IPS DF 19.7 (cell line): ENCODE measurements around the gene EVI5.
"Not testable (repeated sequence)": the region's sequence is repeated elsewhere in the genome, so short reads cannot be mapped to it uniquely, and the experiment has no call there.

ENCODE experiments used
- DNase-seq: peaks from one replicate; pipeline ENCODE4 v3.0.0-alpha.2; 2013; ENCODE audit warnings: low read depth, low spot score

EVI5 gene

GRCh38 chr1:92749024-92749634, 35.8 kb downstream of the EVI5 start:
- peak; percentile 30 for DNase-seq

DNA sequence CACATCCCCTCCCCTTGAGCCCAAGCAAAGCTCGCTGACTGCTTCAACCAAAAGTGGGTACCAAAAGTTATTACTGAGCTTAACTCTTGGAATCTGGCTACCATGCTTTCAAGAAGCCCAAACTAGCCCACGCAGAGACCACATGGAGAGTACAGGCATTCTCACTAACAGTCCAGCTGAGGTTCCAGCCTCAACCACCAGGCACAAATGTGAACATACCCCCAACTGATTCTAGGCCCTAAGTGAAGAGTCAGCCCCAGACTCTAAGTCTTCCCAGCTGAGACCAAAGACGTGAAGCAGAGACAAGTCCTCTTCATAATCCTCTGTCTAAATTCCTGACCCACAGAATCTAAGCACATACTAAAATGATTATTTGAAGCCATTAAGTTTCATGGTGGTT, 36.8 kb downstream of the EVI5 start:
- no peak for DNase-seq

DNA sequence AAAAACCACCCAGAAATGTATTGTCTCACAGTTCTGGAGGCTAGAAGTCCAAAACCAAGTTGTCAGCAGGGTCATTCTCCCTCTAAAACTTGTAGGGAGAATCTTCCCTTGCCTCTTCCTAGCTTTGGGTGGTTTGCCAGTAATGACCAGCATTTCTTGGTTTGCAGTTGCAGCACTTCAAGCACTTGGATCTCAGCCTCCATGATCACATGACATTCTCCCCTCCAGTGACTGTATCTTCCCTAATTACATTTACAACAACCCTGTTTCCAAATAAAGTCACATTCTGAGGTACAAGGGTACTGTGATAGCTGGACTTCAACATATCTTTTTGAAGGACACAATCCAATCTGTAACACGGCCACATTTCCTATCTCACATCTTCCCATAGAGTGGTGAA, 37.2 kb downstream of the EVI5 start:
- no peak for DNase-seq

GRCh38 chr1:92746255-92746654, 38.7 kb downstream of the EVI5 start:
- not testable (repeated sequence) for DNase-seq

DNA sequence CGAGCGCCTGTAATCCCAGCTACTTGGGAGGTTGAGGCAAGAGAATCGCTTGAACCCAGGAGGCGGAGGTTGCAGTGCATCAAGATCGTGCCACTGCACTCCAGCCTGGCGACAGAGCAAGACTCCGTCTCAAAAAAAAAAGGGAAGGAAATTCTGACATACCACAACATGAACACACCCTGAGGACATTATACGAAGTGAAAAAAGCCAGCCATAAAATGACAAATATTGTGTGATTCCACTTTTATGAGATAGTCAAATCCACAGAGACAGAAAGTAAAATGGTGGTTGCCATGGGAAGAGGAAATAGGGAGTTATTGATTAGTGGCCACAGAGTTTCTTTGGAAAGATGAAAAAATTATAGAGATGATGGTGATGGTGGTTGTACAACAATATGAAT, 41.7 kb downstream of the EVI5 start:
- DNase-seq = no peak

DNA sequence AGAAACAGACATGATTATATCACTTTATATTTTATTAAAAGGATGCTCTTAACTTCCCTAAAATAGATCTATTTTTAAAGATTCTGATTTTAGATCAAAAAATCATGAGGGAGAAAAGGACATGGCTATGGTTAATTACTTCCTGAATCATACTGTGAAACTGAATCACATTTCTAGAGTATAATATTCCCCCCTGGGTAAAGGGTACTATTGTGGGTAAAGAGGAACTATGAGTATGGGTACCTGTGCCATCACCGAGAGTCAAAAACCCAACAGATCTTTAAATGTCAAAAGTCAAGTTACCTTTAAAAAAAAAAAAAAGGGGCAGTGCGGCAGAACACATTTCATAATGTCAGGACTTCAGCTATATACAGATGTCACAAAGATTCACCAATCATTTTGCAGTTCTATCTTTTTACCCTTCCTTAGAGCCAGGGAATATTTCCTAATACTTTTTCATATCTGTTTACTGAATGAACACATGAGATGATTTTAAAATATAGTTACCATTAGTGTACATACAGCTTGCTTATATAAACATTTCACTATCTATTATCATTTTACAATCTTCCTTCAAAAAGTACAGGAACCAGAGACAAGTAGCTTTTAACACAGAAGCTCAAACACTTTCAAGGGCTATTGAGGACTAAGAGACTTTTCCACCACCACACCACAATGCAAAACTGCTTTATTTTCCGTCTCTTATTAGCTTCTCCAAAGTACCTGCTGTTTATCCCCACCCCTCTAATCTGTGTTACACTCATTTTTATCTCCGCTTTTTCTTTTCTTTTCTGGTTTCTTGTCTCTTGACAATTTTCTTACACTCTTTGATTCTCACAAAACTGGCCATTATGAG, 45.0 kb downstream of the EVI5 start:
- DNase-seq = no peak

- DNase-seq = no peak
These were observed 48.5 kb downstream of the EVI5 start for GRCh38 chr1:92736395-92736794.

DNA sequence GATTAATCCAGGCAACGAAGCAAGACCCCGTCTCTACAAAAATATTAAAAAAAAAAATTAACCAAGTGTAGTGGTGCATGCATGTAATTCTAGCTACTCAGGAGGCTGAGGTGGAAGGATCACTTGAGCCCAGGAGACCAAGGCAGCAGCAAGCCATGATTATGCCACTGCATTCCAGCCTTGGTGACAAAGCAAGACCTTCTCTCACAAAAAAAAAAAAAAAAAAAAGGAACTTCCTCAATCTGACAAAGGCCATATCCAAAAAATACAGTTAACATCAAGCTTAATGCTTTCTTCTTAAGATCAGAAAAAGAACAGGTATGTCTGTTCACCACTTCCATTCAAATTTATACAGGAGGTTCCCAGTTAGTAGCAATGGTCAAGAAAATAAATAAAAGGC, 54.4 kb downstream of the EVI5 start:
- no peak for DNase-seq

DNA sequence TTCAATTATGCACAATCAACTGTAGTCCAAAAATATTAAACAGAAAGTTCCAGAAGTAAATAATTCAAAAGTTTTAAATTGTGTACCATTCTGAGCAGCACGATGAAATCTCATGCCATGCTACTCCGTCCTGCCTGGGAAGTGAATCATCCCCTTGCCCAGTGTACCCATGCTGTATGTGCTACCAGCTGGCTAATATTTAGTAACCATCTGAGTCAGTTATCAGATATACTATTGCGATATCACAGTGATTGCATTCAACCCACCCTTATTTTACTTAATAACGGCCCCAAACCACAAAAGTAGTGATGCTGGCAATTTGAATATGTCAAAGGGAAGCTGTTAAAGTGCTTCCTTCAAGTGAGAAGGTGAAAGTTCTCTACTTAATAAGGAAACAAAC, 56.2 kb downstream of the EVI5 start:
- DNase-seq = no peak

DNA sequence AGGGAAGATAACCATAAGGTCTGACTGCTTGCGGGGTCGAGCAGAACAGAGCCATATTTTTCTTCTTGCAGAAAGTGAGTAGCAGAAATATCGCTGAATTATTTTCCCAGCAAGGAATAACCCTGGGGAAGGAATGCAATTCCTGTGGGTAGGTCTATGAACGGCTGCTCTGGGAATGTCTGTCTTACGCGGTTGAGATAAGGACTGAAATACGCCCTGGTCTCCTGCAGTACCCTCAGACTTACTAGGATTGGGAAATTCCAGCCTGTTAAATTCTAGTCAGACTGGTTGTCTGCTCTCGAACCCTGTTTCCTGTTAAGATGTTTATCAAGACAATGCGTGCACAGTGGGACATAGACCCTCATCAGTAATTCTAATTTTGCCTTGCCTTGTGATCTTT, 61.2 kb downstream of the EVI5 start:
- DNase-seq = not testable (repeated sequence)

DNA sequence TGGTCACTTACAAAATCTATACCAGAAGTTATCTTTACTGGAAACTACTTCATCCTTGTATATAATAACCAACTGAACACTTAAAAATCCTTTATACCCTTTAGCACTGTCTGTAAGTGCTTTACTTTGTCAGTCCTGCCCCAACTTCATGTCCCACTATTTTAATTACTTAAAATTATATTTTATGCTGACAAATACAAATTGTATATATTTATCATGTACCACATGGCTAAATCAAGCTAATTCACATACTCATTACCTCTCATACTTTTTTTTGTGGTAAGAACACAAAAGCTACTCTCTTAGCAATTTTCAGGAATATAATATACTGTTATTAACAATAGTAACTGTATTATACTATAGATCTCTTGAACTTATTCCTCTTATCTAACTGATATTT, 63.0 kb downstream of the EVI5 start:
- no peak for DNase-seq

GRCh38 chr1:92721157-92721556, 63.8 kb downstream of the EVI5 start:
- not testable (repeated sequence) for DNase-seq

DNA sequence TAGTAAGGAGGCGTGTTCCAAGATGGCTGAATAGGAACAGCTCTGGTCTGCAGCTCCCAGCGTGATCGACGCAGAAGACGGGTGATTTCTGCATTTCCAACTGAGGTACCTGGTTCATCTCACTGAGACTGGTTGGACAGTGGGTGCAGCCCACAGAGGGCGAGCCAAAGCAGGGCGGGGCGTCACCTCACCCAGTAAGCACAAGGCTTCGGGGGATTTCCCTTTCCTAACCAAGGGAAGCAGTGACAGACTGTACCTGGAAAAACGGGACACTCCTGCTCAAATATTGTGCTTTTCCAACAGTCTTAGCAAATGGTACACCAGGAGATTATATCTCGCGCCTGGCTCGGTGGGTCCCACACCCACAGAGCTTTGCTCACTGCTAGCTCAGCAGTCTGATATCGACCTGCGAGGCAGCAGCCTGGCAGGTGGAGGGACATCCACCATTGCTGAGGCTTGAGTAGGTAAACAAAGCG, 69.4 kb downstream of the EVI5 start:
- not testable (repeated sequence) for DNase-seq

GRCh38 chr1:92713939-92714338, 71.0 kb downstream of the EVI5 start:
- DNase-seq = no peak

DNA sequence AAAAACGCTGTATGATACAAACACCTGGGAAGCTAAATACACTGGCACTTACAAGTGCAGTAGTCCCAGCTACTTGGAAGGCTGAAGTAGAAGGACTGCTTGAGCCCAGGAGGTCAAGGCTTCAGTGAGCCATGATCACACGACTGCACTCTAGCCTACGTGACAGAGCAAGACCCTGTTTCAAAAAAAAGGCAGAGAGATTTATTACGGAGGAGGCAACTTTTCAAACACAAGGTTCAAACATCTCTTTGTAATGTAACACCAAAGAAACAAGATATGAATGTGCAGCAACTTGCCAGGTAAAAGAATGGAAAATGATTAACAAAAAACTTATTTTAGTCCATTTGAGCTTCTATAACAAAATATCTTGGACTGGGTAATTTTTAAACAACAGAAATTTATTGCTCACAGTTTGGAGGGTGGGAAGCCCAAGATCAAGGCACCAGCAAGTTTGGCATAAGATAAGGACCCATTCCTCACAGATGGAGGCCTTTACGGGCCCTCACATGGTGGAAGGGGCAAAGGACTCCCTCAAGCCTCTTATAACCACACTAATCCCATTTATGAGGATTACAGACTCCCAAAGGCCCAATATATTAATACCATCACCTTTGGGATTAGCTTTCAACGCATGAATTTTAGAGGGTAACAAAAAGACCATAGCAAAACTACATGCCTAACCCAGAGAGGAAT, 73.3 kb downstream of the EVI5 start:
- DNase-seq = no peak

DNA sequence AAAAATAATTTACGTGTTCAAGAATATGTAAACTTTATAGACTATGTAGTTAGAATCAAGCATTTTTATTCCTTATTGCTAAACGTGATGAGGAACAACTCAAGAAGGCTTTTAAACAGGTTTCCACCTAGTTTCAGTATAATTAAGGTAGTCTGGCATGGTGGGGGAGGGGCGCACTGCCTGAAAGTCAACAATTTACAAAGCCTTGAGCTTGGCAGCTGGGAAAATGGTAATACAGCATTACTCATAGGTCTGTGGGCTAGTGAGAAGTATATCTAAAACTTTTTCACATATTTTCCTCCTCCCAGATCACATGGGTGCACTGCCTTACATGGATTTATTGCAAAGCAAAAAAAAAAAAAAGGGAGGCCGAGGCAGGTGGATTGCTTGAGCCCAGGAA, 75.2 kb downstream of the EVI5 start:
- no peak for DNase-seq

DNA sequence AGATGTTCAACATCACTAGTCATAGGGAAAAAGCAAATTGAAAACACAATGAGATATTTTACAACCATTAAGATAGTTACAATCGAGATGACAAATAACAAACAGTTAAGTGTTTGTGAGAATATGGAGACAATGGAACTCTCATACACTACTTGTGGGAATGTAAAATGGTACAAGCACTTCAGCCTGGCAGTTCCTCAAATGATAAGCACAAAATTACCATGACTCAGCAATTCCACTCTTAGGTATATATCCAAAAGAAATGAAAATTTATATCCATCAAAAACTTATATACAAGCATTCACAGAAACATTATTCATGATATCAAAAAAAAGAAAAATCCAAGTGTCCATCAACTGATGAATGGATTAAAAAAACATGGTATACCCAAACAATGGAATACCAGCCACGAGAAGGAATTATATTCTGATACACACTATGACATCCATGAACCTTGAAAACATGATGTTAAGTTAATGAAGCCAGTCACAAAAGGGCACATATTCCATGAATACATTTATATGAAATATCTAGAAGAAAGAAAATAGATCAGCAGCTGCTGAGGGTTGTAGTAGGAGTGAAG, 76.4 kb downstream of the EVI5 start:
- no peak for DNase-seq

- no peak for DNase-seq
These were observed 77.2 kb downstream of the EVI5 start for GRCh38 chr1:92707709-92708108.

DNA sequence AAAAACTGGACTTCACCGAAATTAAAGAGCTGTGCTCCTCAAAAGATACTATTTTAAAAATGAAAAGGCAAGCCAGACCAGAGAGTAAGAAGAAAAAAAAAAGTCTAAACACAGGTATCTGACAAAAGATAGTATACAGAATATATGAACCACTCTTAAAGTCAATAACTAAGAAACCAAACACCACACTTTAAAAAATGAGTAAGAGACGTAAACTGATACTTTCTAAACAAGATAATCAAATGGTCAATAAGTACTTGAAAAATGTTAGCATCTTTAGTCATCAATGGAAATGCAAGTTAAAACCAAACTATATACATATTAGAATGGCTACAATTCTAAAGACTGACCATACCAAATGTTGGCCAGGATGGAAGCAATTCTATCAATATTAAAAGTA, 77.6 kb downstream of the EVI5 start:
- DNase-seq = no peak

DNA sequence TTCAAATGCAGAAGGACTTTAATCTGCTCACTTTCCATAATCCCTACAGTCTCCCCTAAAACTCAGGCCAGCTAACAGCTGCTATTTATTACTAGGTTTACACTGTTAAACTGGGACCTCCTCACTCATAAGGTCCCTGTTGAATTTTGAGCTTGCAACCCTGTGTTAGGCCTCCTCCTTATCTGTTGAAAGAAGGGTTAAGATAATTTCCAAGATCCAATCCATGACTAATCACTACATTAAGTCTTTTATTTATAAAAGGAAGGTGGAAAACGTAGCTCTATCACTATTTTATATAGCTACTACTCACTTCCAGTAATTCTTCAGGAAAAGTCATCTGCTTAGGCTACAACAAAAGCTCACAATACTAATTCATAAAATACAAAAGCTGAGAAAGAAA, 79.5 kb downstream of the EVI5 start:
- DNase-seq = no peak

DNA sequence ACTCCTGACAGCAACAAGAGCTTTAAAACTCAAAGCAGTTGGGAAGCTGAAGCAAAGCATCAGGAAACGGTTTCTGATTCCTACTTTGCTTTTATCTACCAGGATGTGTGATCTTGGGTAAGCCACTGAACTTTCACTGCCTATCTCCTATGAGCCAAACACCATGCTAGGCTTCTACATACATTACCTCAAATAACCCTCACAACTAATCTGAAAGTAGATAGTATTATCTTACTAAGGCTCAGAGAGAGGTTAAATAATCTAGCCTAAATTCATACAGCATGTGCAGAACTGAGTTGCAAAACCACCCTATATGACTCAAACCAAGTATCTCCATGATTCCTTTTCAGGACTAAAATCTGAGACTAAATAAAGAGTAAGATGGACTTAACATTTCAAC, 83.8 kb downstream of the EVI5 start:
- no peak for DNase-seq

- DNase-seq = no peak
These were observed 86.0 kb downstream of the EVI5 start for GRCh38 chr1:92698932-92699331.
